DMS153 treated with DMSO at 0.1 percent for 48 hours (cell line): ENCODE measurements around the gene THEMIS.
"Not testable (repeated sequence)": the region's sequence is repeated elsewhere in the genome, so short reads cannot be mapped to it uniquely, and the experiment has no call there.

Source experiments
- DNase-seq: peaks from one replicate; lab custom pipeline; 2025; ENCODE audit not compliant: unreplicated experiment; lab: John Stamatoyannopoulos, UW

Gene THEMIS

GRCh38 chr6:127812985-127813698, 87.7 kb downstream of the THEMIS start:
- DNase-seq: no peak

GRCh38 chr6:127811900-127812570, 88.8 kb downstream of the THEMIS start:
- no peak for DNase-seq

GRCh38 chr6:127807806-127808517, 92.9 kb downstream of the THEMIS start:
- DNase-seq: no peak

- no peak for DNase-seq
Observed at GRCh38 chr6:127796713-127797112, 104.1 kb downstream of the THEMIS start.

GRCh38 chr6:127794405-127794804, 106.5 kb downstream of the THEMIS start:
- no peak for DNase-seq

- DNase-seq: no peak
Observed at GRCh38 chr6:127793396-127793795, 107.5 kb downstream of the THEMIS start.

GRCh38 chr6:127792616-127793015, 108.2 kb downstream of the THEMIS start:
- no peak for DNase-seq

- no peak for DNase-seq
Observed at GRCh38 chr6:127791779-127792528, 108.9 kb downstream of the THEMIS start.

GRCh38 chr6:127790571-127790970, 110.3 kb downstream of the THEMIS start:
- DNase-seq: no peak

GRCh38 chr6:127786109-127786508, 114.7 kb downstream of the THEMIS start:
- DNase-seq: no peak

GRCh38 chr6:127784468-127784867, 116.4 kb downstream of the THEMIS start:
- DNase-seq: no peak

GRCh38 chr6:127781636-127782272, 119.1 kb downstream of the THEMIS start:
- not testable (repeated sequence) for DNase-seq

GRCh38 chr6:127776320-127776719, 124.5 kb downstream of the THEMIS start:
- DNase-seq: no peak

GRCh38 chr6:127775371-127775770, 125.5 kb downstream of the THEMIS start:
- DNase-seq: no peak

GRCh38 chr6:127768745-127769144, 132.1 kb downstream of the THEMIS start:
- no peak for DNase-seq

- DNase-seq: no peak
Observed at GRCh38 chr6:127768223-127768622, 132.6 kb downstream of the THEMIS start.

GRCh38 chr6:127765949-127766348, 134.9 kb downstream of the THEMIS start:
- DNase-seq: no peak

- DNase-seq: no peak
Observed at GRCh38 chr6:127762284-127762683, 138.6 kb downstream of the THEMIS start.

GRCh38 chr6:127761084-127761483, 139.8 kb downstream of the THEMIS start:
- DNase-seq: no peak

GRCh38 chr6:127749095-127749494, 151.8 kb downstream of the THEMIS start:
- no peak for DNase-seq

GRCh38 chr6:127748290-127748689, 152.6 kb downstream of the THEMIS start:
- no peak for DNase-seq
